Ishikawa (cell line): Measurements from ENCODE around the gene PDGFB.
A peak's percentile ranks its signal among the peaks of the same experiment; 100 is the strongest.

ENCODE experiments used
- CEBPB ChIP-seq: IDR thresholded peaks from 2 replicates; pipeline ENCODE4 v1.6.1; 2012
- CREB1 ChIP-seq: IDR thresholded peaks from 2 replicates; pipeline ENCODE4 v1.6.1; 2012; ENCODE audit warnings: low read depth
- EGR1 ChIP-seq: IDR thresholded peaks from 2 replicates; pipeline ENCODE4 v1.6.1; 2012
- EP300 ChIP-seq: IDR thresholded peaks from 2 replicates; pipeline ENCODE4 v1.6.1; 2012; ENCODE audit warnings: borderline replicate concordance
- FOXM1 ChIP-seq: IDR thresholded peaks from 2 replicates; pipeline ENCODE4 v1.6.1; 2012; ENCODE audit warnings: low read depth, borderline replicate concordance
- NFIC ChIP-seq: IDR thresholded peaks from 2 replicates; pipeline ENCODE4 v1.6.1; 2012
- RAD21 ChIP-seq: IDR thresholded peaks from 2 replicates; pipeline ENCODE4 v1.6.1; 2012; ENCODE audit warnings: low read depth
- TAF1 ChIP-seq: IDR thresholded peaks from 2 replicates; pipeline ENCODE4 v1.6.1; 2012; ENCODE audit warnings: low read depth, mild to moderate bottlenecking
- TCF12 ChIP-seq: IDR thresholded peaks from 2 replicates; pipeline ENCODE4 v1.6.1; 2012; ENCODE audit warnings: low read depth
- TEAD4 ChIP-seq: IDR thresholded peaks from 2 replicates; pipeline ENCODE4 v1.6.1; 2012
- YY1 ChIP-seq: IDR thresholded peaks from 2 replicates; pipeline ENCODE4 v1.6.1; 2012; ENCODE audit warnings: low read depth
- ZBTB7A ChIP-seq: IDR thresholded peaks from 2 replicates; pipeline ENCODE4 v1.6.1; 2012; ENCODE audit warnings: low read depth
- TF ChIP-seq, protein P1 (sequence below): IDR thresholded peaks from 2 replicates; pipeline ENCODE4 v1.6.1; 2012
- TF ChIP-seq, protein P2 (sequence below): IDR thresholded peaks from 2 replicates; pipeline ENCODE4 v1.6.1; 2012
- TF ChIP-seq, protein P3 (sequence below): IDR thresholded peaks from 2 replicates; pipeline ENCODE4 v1.6.1; 2012; ENCODE audit warnings: low read depth, mild to moderate bottlenecking

The PDGFB gene

DNA sequence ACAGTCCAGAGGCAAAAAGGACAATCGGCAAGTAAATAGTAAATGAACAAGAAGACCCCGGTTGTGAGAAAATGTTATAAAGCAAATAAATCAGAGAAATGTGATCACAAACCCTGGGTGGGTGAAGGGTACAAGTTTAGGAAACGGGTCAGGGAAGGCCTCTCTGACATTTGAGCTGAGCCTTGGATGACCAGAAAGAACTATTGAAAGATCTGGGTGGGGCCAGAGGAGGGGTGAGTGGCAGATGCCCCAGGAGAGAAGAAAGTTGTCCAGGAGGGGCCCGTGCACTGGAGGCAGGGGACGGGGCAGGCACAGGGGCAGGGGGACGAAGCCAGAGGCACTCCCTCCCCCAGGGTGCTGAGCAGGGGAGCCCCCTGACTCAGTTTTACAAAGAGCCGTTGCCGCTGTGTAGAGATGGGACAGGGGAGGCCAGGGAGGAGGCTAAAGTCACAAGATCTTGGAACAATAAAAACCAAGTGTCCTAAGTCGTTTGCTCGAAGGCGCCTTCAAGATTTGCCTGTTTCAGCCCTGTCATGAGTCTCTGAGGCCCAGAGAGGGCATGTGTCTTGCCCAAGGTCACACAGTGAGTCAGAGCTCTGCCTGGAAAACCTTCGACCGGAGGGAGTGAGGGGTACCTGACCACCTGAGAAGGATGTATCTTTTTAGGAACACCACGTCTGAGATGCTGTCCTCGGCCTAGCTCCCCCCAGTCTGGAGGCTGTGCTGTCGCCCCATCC is 10.8 kb upstream of the PDGFB start:
- TF ChIP-seq, protein P1, sequence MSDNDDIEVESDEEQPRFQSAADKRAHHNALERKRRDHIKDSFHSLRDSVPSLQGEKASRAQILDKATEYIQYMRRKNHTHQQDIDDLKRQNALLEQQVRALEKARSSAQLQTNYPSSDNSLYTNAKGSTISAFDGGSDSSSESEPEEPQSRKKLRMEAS, result no peak
- TF ChIP-seq YY1 (no peak), EGR1 (no peak), TCF12 (no peak), CREB1 (no peak), NFIC (no peak)
- TF ChIP-seq, protein P2, sequence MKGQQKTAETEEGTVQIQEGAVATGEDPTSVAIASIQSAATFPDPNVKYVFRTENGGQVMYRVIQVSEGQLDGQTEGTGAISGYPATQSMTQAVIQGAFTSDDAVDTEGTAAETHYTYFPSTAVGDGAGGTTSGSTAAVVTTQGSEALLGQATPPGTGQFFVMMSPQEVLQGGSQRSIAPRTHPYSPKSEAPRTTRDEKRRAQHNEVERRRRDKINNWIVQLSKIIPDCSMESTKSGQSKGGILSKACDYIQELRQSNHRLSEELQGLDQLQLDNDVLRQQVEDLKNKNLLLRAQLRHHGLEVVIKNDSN, result no peak

DNA sequence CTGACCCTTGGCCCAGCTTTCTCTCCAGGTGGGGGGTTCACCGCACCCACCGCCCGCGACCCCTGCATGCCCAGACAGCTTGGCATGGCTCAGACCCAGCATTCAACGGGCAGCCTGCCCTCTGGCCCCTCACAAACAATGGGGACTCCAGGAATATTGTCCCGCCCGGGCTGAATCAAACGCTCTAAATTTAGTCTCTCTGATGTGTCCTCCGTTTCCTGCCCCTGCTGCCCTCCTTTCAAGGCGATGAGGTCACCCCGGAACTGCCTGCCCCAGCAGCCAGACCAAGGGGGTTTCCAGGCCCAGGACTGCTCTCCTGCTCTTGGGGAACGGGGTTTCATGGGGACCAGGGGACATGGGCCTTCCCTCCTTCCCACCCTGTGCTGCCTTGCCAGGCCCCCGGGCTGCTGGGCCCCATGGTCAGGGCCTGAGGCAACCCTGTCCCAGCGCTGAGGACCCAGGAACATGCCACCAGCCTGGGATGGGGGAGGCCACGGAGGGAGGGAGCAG is 10.1 kb upstream of the PDGFB start:
- TF ChIP-seq CEBPB (no peak), CREB1 (no peak), YY1 (no peak), EGR1 (no peak), TCF12 (no peak), ZBTB7A (no peak; the same call in 1 of the 2 replicates), FOXM1 (no peak), TEAD4 (no peak), TAF1 (no peak), NFIC (no peak), RAD21 (no peak), EP300 (no peak)
- TF ChIP-seq, protein P1, result no peak
- TF ChIP-seq, protein P2, result no peak
- TF ChIP-seq, protein P3, sequence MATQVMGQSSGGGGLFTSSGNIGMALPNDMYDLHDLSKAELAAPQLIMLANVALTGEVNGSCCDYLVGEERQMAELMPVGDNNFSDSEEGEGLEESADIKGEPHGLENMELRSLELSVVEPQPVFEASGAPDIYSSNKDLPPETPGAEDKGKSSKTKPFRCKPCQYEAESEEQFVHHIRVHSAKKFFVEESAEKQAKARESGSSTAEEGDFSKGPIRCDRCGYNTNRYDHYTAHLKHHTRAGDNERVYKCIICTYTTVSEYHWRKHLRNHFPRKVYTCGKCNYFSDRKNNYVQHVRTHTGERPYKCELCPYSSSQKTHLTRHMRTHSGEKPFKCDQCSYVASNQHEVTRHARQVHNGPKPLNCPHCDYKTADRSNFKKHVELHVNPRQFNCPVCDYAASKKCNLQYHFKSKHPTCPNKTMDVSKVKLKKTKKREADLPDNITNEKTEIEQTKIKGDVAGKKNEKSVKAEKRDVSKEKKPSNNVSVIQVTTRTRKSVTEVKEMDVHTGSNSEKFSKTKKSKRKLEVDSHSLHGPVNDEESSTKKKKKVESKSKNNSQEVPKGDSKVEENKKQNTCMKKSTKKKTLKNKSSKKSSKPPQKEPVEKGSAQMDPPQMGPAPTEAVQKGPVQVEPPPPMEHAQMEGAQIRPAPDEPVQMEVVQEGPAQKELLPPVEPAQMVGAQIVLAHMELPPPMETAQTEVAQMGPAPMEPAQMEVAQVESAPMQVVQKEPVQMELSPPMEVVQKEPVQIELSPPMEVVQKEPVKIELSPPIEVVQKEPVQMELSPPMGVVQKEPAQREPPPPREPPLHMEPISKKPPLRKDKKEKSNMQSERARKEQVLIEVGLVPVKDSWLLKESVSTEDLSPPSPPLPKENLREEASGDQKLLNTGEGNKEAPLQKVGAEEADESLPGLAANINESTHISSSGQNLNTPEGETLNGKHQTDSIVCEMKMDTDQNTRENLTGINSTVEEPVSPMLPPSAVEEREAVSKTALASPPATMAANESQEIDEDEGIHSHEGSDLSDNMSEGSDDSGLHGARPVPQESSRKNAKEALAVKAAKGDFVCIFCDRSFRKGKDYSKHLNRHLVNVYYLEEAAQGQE, result no peak

DNA sequence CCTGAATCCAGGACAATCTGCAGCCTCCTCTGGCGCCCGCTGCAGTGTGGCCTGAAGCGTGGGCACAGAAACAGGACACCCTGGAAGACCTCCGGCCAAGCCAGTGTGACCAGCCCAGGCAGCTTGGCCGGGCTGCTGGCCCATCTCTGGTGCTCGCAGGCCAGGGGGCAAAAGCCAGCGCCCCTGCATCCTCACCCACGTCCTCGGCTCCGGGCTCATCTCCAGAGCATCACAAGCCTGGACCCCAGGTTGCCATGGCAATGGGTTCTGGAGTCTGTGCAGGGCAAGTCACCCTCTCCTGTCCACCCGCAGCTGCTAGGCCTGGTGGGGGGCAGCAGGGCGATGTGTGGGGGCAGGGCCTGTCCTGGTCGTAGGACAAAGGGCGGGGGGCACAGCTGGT is 9.3 kb upstream of the PDGFB start:
- TF ChIP-seq CREB1 (no peak), RAD21 (no peak), YY1 (no peak)

DNA sequence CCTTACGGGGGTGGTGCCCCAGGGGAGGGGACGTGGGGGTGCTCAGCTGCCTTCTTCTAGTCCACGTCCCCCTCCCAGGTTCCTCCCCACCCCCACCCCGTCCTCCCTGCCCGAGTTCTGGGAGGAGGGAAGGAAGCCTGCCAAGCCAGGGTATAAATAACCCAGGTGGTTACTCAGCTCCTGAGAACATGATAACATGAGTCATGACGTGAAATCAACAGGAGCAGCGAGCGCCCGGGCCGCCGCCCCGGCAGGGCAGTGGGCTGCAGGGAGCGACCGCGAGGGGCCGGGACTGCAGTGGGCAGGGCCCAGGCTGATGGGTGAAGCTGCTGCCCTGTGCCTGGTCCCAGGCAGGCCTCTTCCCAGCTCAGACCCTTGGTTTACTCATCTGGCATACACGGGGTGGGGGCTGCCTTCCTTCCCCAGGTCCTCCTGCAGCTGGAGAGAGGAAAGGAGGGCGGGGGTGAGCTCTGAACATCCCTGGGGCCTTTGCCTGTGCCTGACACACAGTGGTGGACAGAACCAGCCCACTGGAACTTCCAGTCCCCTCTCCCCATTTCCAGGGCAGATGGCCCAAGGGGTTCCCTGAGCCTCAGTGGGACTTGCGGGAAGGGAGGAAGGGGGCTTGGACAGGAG is 8.8 kb upstream of the PDGFB start:
- peak; percentile 46; the same call in 1 of the 2 replicates for TF ChIP-seq EP300
- 0 out of 2 replicates have a peak, but pooled peaks have one; percentile 21 for TF ChIP-seq FOXM1
- TF ChIP-seq CREB1, result 0 out of 2 replicates have a peak, but pooled peaks have one; percentile 18
- TF ChIP-seq CEBPB, result no peak
- no peak for TF ChIP-seq YY1
- no peak; the same call in 1 of the 2 replicates for TF ChIP-seq RAD21
- TF ChIP-seq EGR1, result no peak
- peak; percentile 39; the same call in 1 of the 2 replicates for TF ChIP-seq TEAD4
- peak; percentile 71 for TF ChIP-seq NFIC
- TF ChIP-seq, protein P3, result no peak
- no peak for TF ChIP-seq TAF1
- TF ChIP-seq, protein P1, result 0 out of 2 replicates have a peak, but pooled peaks have one; percentile 27
- peak; percentile 66 for TF ChIP-seq TCF12
- peak; percentile 80 for TF ChIP-seq ZBTB7A
